Middle frontal gyrus (tissue), 1 donor: ENCODE data around the gene BPIFA1.

Experiments
- DNase-seq: peaks from one replicate; pipeline ENCODE4 v3.0.0-alpha.2; 2015; ENCODE audit warnings: low spot score; ENCODE audit errors: extremely low spot score

BPIFA1 gene

GRCh38 chr20:33277471-33278441, 42.0 kb downstream of the BPIFA1 start:
- DNase-seq, result no peak

- no peak for DNase-seq
Observed at GRCh38 chr20:33278700-33279099, 42.9 kb downstream of the BPIFA1 start.

GRCh38 chr20:33279261-33279910, 43.6 kb downstream of the BPIFA1 start:
- no peak for DNase-seq

- no peak for DNase-seq
Observed at GRCh38 chr20:33280000-33280680, 44.3 kb downstream of the BPIFA1 start.

- no peak for DNase-seq
Observed at GRCh38 chr20:33280775-33281174, 45.0 kb downstream of the BPIFA1 start.

GRCh38 chr20:33281550-33282146, 45.9 kb downstream of the BPIFA1 start:
- no peak for DNase-seq

- DNase-seq, result no peak
Observed at GRCh38 chr20:33282196-33282934, 46.6 kb downstream of the BPIFA1 start.

GRCh38 chr20:33282991-33283555, 47.3 kb downstream of the BPIFA1 start, which contains the start of gene BPIFB1:
Gene BPIFB1 (plus strand): TSS chr20:33283214. CDS start chr20:33286074, 2,860 bp downstream.
- no peak for DNase-seq

- DNase-seq, result no peak
Observed at GRCh38 chr20:33284284-33284683, 48.5 kb downstream of the BPIFA1 start.

- no peak for DNase-seq
Observed at GRCh38 chr20:33284937-33285336, 49.1 kb downstream of the BPIFA1 start.

GRCh38 chr20:33285861-33286495, 50.2 kb downstream of the BPIFA1 start:
- DNase-seq, result no peak

GRCh38 chr20:33287884-33288283, 52.1 kb downstream of the BPIFA1 start:
- no peak for DNase-seq

GRCh38 chr20:33290852-33291251, 55.1 kb downstream of the BPIFA1 start:
- DNase-seq, result no peak

- DNase-seq, result no peak
Observed at GRCh38 chr20:33291416-33291815, 55.6 kb downstream of the BPIFA1 start.

GRCh38 chr20:33291830-33292355, 56.1 kb downstream of the BPIFA1 start:
- no peak for DNase-seq
